Ishikawa (cell line): ENCODE data around the gene NPSR1.

ENCODE experiments used
- CEBPB ChIP-seq: IDR thresholded peaks from 2 replicates; pipeline ENCODE4 v1.6.1; 2012
- EP300 ChIP-seq: IDR thresholded peaks from 2 replicates; pipeline ENCODE4 v1.6.1; 2012; ENCODE audit warnings: borderline replicate concordance
- FOXM1 ChIP-seq: IDR thresholded peaks from 2 replicates; pipeline ENCODE4 v1.6.1; 2012; ENCODE audit warnings: low read depth, borderline replicate concordance
- TEAD4 ChIP-seq: IDR thresholded peaks from 2 replicates; pipeline ENCODE4 v1.6.1; 2012
- TF ChIP-seq, protein P1 (sequence below): IDR thresholded peaks from 2 replicates; pipeline ENCODE4 v1.6.1; 2012; ENCODE audit warnings: low read depth, mild to moderate bottlenecking
- TF ChIP-seq, protein P2 (sequence below): IDR thresholded peaks from 2 replicates; pipeline ENCODE4 v1.6.1; 2012
- TF ChIP-seq, protein P3 (sequence below): IDR thresholded peaks from 2 replicates; pipeline ENCODE4 v1.6.1; 2012

DNA sequence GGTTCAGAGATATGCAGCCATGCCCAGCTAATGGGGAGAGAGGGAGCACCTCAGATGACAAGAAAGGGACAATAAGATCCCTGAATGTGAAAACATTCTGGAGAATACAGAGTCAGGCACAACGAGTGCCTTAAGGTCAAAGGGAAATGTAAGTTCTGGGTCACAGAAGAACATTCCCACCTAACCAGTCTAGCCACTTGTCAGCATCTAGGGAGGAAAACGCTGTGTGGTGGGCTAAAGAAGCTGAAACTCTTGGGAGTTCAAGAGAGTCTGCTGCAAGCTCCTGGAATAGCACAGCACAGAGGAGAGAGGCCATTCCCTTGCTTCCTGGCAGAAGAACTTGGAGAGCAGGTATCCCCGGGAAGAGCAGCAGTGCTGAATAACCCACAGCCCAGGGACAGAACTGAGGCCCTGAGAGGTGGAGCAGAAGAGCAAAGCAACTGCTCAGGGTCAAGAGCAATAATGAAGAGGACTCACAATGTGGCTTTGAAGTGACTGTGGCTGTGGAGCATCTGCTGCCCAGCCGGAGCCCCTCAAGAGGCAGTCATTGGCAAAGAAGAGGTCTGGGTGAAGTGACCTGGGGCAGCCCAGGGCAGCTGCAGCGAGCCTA is 182.3 kb downstream of the NPSR1 start:
- TF ChIP-seq, protein P1, sequence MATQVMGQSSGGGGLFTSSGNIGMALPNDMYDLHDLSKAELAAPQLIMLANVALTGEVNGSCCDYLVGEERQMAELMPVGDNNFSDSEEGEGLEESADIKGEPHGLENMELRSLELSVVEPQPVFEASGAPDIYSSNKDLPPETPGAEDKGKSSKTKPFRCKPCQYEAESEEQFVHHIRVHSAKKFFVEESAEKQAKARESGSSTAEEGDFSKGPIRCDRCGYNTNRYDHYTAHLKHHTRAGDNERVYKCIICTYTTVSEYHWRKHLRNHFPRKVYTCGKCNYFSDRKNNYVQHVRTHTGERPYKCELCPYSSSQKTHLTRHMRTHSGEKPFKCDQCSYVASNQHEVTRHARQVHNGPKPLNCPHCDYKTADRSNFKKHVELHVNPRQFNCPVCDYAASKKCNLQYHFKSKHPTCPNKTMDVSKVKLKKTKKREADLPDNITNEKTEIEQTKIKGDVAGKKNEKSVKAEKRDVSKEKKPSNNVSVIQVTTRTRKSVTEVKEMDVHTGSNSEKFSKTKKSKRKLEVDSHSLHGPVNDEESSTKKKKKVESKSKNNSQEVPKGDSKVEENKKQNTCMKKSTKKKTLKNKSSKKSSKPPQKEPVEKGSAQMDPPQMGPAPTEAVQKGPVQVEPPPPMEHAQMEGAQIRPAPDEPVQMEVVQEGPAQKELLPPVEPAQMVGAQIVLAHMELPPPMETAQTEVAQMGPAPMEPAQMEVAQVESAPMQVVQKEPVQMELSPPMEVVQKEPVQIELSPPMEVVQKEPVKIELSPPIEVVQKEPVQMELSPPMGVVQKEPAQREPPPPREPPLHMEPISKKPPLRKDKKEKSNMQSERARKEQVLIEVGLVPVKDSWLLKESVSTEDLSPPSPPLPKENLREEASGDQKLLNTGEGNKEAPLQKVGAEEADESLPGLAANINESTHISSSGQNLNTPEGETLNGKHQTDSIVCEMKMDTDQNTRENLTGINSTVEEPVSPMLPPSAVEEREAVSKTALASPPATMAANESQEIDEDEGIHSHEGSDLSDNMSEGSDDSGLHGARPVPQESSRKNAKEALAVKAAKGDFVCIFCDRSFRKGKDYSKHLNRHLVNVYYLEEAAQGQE, result no peak
- no peak for TF ChIP-seq TEAD4
- TF ChIP-seq EP300, result no peak
- TF ChIP-seq, protein P2, sequence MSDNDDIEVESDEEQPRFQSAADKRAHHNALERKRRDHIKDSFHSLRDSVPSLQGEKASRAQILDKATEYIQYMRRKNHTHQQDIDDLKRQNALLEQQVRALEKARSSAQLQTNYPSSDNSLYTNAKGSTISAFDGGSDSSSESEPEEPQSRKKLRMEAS, result no peak
- TF ChIP-seq CEBPB, result no peak
- no peak for TF ChIP-seq FOXM1
- TF ChIP-seq, protein P3, sequence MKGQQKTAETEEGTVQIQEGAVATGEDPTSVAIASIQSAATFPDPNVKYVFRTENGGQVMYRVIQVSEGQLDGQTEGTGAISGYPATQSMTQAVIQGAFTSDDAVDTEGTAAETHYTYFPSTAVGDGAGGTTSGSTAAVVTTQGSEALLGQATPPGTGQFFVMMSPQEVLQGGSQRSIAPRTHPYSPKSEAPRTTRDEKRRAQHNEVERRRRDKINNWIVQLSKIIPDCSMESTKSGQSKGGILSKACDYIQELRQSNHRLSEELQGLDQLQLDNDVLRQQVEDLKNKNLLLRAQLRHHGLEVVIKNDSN, result no peak
